CD4-positive, alpha-beta T cell treated with Interleukin-17A for 4 hours (primary cell): ENCODE measurements around the gene LIN37.

Source experiments
- DNase-seq: peaks from one replicate; pipeline ENCODE4 v3.0.0-alpha.2; 2020; ENCODE audit warnings: mixed read lengths

Gene LIN37

DNA sequence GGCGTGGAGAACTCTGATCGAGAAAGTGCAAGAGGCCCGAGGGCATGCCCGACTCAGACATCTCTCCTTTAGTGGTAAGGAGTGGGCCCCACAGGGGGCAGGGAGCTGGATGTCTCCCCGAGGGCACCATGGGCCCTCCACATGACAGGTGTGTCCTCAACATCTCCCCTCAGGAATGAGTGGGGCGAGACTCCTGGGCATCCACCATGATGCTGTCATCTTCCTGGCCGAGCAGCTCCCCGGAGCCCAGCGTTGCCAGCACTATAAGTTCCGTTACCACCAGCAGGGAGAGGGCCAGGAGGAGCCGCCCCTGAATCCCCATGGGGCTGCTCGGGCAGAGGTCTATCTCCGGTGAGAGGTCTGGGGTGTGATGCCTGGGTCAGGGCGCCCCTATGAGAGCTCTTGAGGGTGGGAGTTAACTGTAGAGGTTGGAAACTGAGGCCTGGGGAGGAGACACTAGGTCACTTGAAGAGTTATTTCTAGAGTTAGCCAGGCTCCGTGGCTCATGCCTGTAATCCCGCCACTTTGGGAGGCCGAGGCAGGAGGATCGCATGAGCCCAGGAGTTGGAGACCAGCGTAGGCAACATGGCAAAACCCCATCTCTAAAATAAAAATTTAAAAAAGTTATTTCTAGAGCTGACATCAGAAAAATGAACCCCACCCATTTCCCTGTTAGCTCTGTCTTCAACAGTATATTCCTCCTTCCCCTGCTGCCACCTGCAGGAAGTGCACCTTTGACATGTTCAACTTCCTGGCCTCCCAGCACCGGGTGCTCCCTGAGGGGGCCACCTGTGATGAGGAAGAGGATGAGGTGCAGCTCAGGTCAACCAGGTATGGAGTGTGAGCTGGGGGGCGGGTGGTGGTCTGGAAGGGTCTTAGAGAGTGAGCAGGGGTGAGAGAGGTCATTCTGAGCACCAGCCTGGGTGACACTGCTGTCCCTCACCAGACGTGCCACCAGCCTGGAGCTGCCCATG, 11.2 kb upstream of the LIN37 start:
- DNase-seq, result peak; percentile 40

DNA sequence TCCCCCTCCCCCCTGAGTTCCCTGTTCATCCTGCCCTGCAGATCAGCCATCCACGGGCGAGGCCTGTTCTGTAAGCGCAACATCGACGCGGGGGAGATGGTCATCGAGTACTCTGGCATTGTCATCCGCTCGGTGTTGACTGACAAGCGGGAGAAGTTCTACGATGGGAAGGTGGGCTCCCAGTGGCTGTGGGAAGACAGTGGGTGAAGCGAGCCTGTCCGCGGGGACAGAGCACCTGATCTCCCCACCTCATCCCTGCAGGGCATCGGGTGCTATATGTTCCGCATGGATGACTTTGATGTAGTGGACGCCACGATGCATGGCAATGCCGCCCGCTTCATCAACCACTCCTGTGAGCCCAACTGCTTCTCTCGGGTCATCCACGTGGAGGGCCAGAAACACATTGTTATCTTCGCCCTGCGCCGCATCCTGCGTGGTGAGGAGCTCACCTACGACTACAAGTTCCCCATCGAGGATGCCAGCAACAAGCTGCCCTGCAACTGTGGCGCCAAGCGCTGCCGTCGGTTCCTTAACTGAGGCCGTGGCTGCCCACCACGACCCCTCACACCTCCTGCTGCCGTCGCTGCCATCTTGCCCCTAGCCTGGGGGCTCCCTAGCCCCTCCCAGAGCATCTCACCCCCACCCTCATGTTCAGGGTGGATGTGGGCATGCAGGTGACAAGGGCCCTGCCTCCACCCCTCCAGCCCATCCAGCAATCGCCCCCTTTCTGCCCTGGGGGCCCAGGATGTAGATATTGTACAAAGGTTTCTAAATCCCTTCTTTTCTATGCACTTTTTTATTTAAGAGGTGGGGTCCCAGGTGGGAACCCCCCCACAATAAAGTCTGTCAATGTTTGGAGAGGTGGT, 10.1 kb upstream of the LIN37 start:
- DNase-seq, result no peak

DNA sequence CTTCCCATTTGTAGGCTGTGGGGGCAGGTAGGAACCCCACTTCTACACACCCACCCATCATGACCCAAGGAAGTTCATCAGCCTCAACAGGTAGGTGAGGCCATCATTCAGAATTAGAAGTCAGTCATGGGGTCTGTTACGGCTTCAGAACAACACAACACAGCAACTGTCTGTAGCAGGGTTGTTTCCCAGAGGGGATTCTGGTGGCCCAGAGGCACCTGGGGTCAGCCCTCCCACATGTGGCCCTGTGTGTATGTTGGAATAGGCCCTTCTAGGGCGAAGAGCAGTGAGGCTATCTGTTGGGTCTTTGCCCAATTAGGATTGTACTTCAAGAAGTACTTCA, 9.5 kb upstream of the LIN37 start:
- no peak for DNase-seq

DNA sequence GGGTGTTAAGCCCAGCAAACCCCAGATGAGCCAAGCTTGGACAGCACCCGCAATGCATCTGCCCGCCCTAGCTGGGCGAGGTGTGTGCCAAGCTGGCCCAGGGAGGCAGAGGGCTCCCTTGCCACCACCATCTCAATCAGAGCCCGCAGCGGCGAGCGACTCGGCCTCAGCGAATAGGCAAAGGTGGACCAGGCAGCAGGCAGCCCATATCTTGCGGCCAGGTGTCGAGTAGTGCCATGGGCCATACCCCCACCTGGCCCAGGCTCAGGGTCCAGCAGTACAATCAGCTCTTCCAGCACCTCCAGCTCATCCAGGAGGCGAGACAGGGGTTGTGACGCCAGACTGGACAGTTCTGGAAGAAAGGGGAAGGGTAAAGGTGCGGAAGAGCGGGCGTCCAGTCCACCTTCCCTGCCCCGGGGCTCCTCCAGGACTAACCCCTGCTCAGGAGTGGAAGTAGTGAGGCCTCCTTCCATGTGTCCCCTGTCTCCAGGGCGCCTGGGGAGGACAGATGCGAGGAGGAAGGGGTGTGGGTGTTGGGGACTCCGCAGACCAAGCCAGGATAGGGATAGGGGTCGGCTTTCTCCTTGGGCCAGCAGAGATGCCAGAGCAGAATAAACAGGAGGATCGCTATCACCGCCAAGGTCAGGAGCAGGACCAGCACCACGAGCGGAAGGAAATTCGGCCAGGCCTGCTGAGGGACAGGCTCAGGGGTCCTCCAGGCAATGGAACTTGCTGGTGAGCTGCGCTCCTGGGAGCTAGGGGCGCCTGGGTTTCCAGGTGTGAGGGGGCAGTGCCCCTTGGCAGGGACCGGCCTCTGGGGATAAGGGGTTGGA, 8.9 kb upstream of the LIN37 start:
- no peak for DNase-seq

DNA sequence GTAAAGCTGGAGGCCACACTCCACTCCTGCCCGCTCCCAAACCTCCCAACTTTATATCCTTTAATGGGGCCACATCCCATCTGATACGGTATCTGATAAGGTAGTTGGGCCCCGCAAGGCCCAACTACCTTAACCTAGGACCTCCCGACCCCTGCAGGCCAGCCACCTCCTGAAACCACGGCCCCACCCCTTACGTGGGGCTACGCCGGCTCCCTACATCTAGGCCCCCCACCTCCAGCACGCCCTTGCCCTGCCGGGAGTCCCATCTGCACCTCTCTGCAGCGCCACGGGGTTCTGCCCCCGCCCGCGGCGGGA, 8.3 kb upstream of the LIN37 start:
- no peak for DNase-seq

DNA sequence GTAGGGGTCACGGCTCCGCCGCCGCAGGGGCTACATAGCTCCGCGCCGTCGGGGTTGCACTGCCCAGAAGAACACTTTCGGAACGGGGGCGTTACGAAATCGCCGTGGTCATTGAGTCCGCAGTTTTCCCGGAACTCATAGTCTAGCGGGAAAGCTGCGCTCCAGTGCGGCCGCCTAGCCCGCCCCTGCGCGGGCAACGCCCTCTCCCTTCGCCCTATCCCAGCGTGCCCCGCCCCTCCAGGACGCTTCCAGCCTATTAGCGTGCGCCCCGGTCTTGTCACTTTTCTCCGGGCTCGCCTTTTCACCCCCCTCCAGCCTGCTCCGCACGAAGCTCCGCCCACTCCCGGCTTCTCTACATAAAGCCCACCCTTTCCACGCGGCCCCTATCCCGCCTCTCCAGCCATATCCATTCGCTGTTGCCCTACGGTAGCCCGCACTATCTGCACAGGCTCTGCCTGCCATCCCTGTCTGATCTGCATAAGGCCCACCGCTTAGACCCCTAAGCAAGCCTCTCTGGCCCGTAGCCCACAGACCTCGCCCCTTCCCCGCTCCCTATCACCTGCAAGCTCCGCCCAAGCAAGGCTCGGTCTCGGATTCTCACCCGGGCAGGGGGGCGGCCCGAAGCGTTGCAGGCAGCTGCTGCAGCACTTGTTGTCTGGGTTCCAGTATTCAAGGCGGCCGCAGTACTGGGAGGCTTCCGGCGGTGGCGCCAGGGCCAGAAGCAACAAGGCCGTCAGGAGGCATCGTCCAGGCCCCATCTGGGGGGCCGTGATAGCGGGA, 7.8 kb upstream of the LIN37 start:
- peak; percentile 97 for DNase-seq

DNA sequence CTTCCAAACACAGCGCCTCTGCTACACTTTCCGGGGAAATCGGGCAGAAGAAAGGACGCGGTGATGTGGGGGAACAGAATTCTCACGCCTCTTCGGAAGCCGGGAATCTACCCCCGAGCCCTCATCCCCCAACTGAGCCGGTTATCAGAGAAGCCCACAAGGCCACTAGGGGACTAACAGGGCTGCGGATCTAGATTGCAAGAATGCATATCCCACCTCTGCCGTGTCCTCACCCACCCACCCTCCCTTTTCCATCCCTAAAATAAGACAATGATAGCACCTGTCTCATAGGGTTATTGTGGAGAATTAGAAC, 7.2 kb upstream of the LIN37 start:
- no peak for DNase-seq

DNA sequence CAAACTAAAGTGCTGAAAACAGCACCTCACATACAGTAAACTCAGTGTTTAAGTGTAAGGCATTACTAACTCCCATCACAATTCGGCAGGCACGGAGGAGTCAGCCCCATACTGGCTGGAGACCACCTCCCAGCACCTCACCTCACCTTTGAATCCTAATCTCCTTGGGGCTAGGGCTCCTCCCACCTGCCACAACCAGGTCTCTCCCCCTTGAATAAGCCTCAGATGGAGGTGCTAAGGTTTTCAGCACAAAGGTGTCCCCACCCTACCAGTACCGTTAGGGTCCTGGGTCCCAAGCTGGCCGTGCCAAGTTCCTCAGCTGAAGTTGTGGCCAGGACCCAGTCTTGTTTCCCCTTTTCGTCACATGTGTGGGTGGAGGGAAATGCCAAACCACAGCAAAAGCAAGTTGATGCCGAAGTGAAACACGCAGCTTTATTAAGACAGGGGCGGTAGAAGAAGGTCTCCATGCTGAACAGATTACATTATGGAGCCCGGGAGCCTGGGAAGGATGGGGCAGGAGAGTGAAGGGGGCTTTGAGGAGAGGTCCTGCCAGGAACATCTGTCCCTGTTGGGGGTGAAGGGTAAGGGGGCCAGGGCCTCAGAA, 6.2 kb upstream of the LIN37 start, which contains the start of gene IGFLR1:
IGFLR1 (minus strand) TSS at position 332 of the 604 bp plus-strand sequence. CDS start 1,272 bp downstream, outside the sequence.
- DNase-seq, result peak; percentile 74

DNA sequence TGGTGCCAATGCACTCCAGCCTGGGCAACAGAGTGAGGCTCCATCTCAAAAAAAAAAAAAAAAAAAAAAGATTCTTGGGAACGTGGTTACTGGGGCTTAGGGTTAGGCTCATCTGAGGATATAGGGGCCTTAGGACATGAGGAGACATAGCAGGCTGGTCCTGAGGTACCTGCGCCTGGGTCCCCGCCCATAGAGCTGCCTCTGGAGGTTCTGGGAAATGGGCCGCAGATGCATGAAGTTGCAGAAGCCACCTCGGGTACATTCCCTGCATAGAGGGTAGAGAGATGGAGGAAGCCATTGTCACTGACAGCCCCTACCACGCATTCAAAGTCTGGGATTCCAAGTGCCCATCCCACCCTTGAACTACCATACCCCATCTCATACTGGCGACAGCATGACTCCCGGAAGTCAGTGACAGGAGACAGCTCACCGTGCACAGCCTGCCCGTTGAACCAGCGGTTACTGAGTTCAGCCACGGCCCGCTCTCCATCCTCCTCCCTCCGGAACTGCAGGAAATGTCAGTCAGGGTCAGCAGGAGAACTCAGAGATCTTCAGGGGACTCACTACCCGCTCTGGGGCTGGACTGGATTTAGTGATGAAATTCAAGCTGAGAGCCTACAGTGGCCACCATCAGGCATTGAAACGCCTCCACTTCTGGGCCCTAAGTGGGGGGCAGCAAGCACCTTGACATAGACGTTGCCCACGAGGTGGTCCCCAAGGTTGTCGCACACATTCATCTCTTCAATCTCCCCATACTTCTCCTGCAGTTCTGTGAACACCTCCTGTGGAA, 4.5 kb upstream of the LIN37 start:
- no peak for DNase-seq

DNA sequence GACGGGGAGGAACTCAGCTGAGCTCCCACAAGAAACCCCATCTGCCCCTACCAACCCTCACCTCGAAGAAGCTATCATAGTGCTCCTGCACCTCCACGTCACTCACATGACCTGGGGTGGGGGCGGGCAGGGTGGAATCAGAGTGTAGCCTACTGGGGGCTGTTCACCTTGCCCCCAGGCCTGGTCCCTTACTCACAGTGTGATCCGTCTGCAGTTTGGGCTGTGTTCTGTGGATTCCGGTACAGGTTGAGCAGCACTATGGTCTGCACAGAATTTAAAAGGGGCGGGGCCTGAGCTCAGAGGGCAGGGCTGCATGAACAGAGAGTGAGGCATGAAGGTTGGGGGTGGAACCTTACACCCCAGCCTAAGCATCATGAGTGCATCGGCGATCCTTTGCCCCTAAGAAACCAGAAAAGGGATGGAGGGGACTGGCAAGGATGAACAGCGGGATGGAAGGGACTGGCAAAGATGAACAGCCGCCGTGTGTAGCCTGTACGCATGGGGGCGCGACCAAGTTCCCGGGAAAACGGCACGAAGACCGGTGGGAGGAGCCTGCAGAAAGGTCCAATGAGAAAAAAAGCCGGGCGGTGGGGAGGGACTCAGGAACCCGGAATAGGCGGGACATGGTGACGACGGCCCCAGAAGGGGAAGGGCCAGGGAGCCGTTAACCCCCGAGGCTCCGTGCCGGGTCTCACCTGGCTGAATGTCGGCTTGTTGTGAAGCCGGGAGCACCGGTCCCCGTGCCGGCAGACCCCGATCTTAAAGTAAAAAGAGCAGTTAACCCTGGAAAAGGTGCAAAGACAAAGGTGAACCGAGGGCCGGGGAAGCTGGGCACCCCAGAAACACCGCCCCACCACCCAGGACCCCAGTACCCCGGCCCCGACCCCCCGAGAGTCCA, 3.7 kb upstream of the LIN37 start:
- peak; percentile 96 for DNase-seq

DNA sequence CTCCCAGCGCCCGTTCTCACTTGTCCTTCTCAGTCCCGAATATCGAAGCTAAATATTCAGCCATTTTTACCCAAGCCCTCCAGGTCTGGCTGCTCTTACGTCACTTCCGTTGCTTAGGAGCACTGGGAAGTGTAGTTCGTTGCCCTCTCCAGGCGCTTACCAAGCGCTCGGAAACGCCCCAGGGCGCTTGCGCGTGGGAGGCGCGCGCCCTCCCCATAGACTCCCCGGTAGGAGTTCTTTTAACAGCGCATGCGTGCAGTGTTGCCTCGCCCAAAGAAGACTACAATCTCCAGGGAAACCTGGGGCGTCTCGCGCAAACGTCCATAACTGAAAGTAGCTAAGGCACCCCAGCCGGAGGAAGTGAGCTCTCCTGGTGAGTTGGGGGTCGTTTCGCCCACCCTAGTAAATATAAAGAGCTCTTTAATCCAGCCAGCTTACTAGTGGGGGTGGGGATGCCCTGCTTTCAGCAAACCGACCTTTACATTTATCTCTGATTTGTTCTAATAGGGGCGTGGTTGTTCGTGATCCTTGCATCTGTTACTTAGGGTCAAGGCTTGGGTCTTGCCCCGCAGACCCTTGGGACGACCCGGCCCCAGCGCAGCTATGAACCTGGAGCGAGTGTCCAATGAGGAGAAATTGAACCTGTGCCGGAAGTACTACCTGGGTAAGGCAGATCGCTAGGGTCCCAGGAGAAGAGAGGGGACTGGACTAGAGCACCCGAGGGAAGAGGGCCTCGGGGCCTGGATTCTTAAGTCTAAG, 2.9 kb upstream of the LIN37 start, which contains the start of the genes PSENEN and U2AF1L4:
PSENEN (plus strand) TSS at position 324 of the 759 bp plus-strand sequence; CDS start at position 604, 280 bp downstream.
U2AF1L4 (minus strand) TSS at position 91 of the 759 bp plus-strand sequence; CDS start at position 64, 27 bp downstream.
- DNase-seq, result peak; percentile 96

DNA sequence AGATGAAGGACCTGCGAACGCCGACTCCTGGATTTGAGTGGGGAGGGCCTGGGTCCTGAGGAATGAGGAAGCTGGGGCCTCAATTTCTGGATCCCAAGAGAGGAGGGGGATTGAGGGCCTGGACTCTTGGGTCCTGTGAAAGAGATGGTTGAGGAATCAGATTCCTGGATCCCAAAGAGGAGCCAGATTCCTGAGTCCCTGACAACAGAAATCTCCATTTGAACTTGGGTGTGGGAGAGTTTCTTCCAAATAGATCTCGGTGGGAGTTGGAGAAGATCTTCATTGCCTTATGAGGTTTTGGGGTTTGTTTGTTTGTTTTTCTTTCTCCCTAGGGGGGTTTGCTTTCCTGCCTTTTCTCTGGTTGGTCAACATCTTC, 2.3 kb upstream of the LIN37 start:
- DNase-seq, result no peak

DNA sequence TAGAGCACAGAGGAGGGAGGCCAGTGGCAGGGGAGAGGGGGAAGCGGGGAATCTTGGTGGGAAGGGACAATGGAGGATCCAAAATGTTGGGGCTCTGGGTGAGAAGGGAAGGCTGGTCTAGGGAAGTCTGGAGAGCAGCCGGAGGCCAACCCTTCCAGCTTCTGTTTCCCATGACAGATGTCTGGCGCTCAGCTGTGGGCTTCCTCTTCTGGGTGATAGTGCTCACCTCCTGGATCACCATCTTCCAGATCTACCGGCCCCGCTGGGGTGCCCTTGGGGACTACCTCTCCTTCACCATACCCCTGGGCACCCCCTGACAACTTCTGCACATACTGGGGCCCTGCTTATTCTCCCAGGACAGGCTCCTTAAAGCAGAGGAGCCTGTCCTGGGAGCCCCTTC, 1.8 kb upstream of the LIN37 start:
- DNase-seq, result no peak

DNA sequence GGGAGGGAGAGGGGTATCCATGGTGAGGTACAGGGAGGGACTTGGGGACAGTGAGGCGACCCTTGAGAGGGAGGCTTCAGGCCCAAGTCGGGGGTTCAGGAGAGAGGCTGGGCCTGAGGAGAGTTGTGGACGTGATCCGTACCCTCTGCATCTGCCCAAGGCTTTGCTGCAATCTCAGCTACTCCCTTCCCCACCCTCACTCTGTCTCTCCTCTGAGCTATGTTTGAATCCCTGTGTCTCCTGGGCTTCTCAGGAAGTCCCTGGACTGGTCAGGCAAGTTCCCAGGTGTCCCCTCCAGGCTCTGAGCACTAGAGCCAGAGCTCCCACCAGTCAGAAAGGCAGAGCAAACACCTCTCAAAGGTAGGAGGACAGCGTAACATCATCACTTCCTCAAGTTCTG, 1.8 kb downstream of the LIN37 start:
- no peak for DNase-seq

DNA sequence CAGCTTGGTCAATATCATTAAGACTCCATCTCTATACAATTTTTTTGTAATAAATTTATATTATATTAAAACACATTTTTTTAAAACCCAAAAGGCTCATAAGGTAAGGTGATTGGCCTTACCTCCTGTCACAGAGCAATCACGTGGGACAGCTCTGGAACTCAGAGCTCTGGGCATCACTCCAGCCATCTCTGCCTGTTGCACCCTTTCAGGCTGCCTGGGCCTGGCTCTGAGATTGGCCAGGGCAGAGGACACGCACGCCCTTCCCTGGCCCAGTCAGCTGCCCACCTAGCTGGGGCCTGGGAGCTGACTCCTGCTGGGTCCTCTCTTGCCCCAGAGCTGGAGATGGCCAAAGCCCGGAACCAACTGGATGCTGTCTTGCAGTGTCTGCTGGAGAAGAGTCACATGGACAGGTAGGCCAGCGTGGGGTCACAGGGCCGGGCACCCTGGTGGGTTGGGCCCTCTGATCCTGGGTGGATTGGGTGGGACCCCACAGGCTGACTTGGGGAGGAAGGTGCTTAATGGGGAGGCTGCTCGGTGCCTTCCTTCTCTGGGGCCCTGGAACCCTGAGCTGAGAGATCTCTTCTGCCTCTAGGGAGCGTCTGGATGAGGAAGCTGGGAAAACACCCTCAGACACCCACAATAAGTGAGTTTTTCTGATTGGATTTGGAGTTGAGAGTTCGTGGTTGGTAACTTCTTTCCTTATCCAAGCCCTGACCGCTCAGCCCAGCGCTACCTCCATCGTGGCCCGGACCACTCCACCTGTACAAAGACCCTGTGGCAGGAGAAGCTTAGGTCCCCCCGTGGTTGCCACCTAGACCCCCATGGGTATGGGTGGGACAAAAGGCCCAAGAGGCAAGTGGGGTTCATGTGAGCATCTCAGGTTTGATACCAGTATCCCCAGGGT, 3.7 kb downstream of the LIN37 start:
- no peak for DNase-seq

DNA sequence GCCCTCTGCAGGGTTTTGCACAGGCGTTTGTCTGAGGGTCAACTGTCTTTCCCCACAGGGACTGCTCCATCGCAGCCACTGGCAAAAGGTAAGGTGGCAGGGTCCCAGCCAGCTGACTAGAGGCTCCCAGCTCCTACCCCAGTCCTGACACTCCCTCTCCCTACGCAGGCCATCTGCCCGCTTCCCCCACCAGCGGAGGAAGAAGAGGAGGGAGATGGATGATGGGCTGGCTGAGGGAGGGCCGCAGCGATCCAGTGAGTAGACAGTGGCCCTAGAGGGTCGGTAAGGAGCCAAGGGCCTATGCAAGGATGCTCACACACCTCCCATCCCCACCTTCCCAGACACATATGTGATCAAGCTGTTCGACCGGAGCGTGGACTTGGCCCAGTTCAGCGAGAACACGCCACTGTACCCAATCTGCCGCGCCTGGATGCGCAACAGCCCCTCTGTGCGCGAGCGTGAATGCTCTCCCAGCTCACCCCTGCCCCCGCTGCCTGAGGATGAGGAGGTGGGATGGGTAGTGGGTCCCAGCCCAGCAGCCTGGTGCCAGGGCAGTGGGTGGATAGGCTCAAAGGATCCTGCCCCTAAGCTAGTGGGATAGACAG, 4.5 kb downstream of the LIN37 start:
- DNase-seq, result no peak

DNA sequence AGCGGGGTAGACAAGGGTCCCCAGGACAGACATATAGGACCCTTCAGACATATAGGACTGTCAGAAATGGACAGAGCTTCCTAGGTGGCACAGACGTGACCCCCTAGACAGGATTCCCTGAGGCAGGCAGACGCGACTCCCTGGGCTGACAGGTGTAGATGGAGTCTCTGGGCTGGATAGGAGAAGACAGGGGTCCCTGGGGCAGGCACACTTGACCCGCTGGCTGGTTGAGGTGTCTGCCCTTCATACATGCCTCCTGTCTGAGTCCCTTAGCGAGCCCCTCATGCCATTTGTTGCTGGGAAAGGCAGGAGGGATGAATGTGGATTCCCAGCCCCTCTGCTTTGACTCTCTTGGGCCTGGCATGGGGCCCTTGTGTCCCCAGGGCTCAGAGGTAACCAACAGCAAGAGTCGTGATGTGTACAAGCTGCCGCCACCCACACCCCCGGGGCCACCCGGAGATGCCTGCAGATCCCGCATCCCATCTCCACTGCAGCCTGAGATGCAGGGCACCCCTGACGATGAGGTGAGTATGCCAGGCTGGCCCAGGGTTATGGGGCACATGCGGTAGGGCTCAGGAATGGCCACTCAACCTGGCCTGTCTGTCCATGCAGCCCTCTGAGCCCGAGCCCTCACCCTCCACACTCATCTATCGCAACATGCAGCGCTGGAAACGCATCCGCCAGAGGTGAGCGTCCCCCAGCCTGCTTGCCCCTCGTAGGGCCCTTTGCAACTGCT, 5.4 kb downstream of the LIN37 start:
- DNase-seq, result no peak
